H9 (cell line): ENCODE results near the gene DLGAP4. TPM values are rescaled to one million over a fixed set of nuclear protein-coding genes. Genes with fewer than 3 reads are reported as not detected.

Experiments used
- DNase-seq: peaks from one replicate; pipeline ENCODE4 v3.0.0-alpha.2; 2017
- H2AFZ ChIP-seq: one replicate; pipeline ENCODE4 v1.6.1; 2013; ENCODE audit warnings: mild to moderate bottlenecking, low read length, control low read depth, moderate library complexity
- H2AK5ac ChIP-seq: 2 replicates; pipeline ENCODE4 v1.6.1; 2013; ENCODE audit warnings: low read length, control low read depth, mixed read lengths; ENCODE audit not compliant: insufficient read length
- H2BK120ac ChIP-seq: one replicate; pipeline ENCODE4 v1.6.1; 2013; ENCODE audit warnings: low read depth, mild to moderate bottlenecking, low read length, control low read depth, inconsistent platforms; ENCODE audit not compliant: poor library complexity, severe bottlenecking
- H2BK12ac ChIP-seq: 2 replicates; pipeline ENCODE4 v1.6.1; 2013; ENCODE audit warnings: low read length, control low read depth, mixed read lengths, low read depth; ENCODE audit not compliant: insufficient read length
- H2BK15ac ChIP-seq: 2 replicates; pipeline ENCODE4 v1.6.1; 2013; ENCODE audit warnings: low read depth, low read length, control low read depth
- H2BK20ac ChIP-seq: one replicate; pipeline ENCODE4 v1.6.1; 2013; ENCODE audit warnings: low read depth, mild to moderate bottlenecking, low read length, control low read depth, inconsistent platforms; ENCODE audit not compliant: poor library complexity, severe bottlenecking
- H2BK5ac ChIP-seq: 2 replicates; pipeline ENCODE4 v1.6.1; 2013; ENCODE audit warnings: low read length, control low read depth, mixed read lengths; ENCODE audit not compliant: insufficient read length
- H3K14ac ChIP-seq: 2 replicates; pipeline ENCODE4 v1.6.1; 2013; ENCODE audit warnings: low read length, control low read depth; ENCODE audit not compliant: insufficient read depth
- H3K18ac ChIP-seq: 2 replicates; pipeline ENCODE4 v1.6.1; 2013; ENCODE audit warnings: low read depth, mild to moderate bottlenecking, mixed read lengths, low read length, control low read depth; ENCODE audit not compliant: insufficient read length
- H3K23ac ChIP-seq: 2 replicates; pipeline ENCODE4 v1.6.1; 2013; ENCODE audit warnings: low read length, control low read depth, mixed read lengths, low read depth; ENCODE audit not compliant: insufficient read length
- H3K23me2 ChIP-seq: 2 replicates; pipeline ENCODE4 v1.6.1; 2013; ENCODE audit warnings: low read depth, mild to moderate bottlenecking, mixed read lengths, low read length, control low read depth; ENCODE audit not compliant: insufficient read length, poor library complexity, severe bottlenecking
- H3K27ac ChIP-seq: 2 replicates; pipeline ENCODE4 v1.5.1; 2013; ENCODE audit warnings: low read length, control low read depth, mixed read lengths, low read depth; ENCODE audit not compliant: insufficient read length
- H3K27me3 ChIP-seq: 2 replicates; pipeline ENCODE4 v1.6.1; 2013; ENCODE audit warnings: low read length, control low read depth, inconsistent platforms; ENCODE audit not compliant: insufficient read depth
- H3K4ac ChIP-seq: 2 replicates; pipeline ENCODE4 v1.6.1; 2013; ENCODE audit warnings: low read depth, mild to moderate bottlenecking, control low read depth, inconsistent platforms, low read length, moderate library complexity
- H3K4me1 ChIP-seq: 2 replicates; pipeline ENCODE4 v1.6.1; 2013; ENCODE audit warnings: low read length, control low read depth, inconsistent platforms; ENCODE audit not compliant: insufficient read depth
- H3K4me2 ChIP-seq: 2 replicates; pipeline ENCODE4 v1.6.1; 2013; ENCODE audit warnings: low read length, control low read depth, mixed read lengths; ENCODE audit not compliant: insufficient read length, insufficient read depth
- H3K56ac ChIP-seq: 2 replicates; pipeline ENCODE4 v1.6.1; 2013; ENCODE audit warnings: low read depth, mild to moderate bottlenecking, mixed read lengths, low read length, control low read depth; ENCODE audit not compliant: insufficient read length
- H3K79me1 ChIP-seq: 2 replicates; pipeline ENCODE4 v1.6.1; 2013; ENCODE audit warnings: low read depth, mild to moderate bottlenecking, moderate library complexity, low read length, control low read depth, inconsistent platforms; ENCODE audit not compliant: insufficient read depth, poor library complexity, severe bottlenecking
- H3K79me2 ChIP-seq: 2 replicates; pipeline ENCODE4 v1.6.1; 2013; ENCODE audit warnings: low read length, control low read depth, inconsistent platforms; ENCODE audit not compliant: insufficient read depth
- H3K9ac ChIP-seq: 2 replicates; pipeline ENCODE4 v1.6.1; 2013; ENCODE audit warnings: low read length, control low read depth, mixed read lengths; ENCODE audit not compliant: insufficient read length; ENCODE audit errors: extremely low read depth
- H3K9me3 ChIP-seq: one replicate; pipeline ENCODE4 v1.6.1; 2013; ENCODE audit warnings: low read depth, low read length, inconsistent platforms; ENCODE audit not compliant: control insufficient read depth
- H3T11ph ChIP-seq: one replicate; pipeline ENCODE4 v1.6.1; 2013; ENCODE audit warnings: mild to moderate bottlenecking, low read length, control low read depth, inconsistent platforms
- H4K20me1 ChIP-seq: one replicate; pipeline ENCODE4 v1.6.1; 2013; ENCODE audit not compliant: control insufficient read depth, insufficient read length, insufficient read depth
- H4K5ac ChIP-seq: 2 replicates; pipeline ENCODE4 v1.6.1; 2013; ENCODE audit warnings: low read depth, mild to moderate bottlenecking, mixed read lengths, low read length, control low read depth; ENCODE audit not compliant: insufficient read length
- H4K8ac ChIP-seq: replicated peaks from 2 replicates; pipeline ENCODE4 v1.6.1; 2013; ENCODE audit warnings: low read length, control low read depth, mixed read lengths, low read depth; ENCODE audit not compliant: insufficient read length
- H4K91ac ChIP-seq: 2 replicates; pipeline ENCODE4 v1.6.1; 2013; ENCODE audit warnings: low read depth, mild to moderate bottlenecking, moderate library complexity, mixed read lengths, low read length, control low read depth; ENCODE audit not compliant: insufficient read length
- H3K27ac Mint-ChIP-seq, 3 experiments: 2 replicates in 2 of 3; 3 replicates in 1 of 3; pipeline ENCODE4 v1.8.0; 2020 to 2021; ENCODE audit warnings: mixed read lengths in 3 of 3, mild to moderate bottlenecking in 1 of 3, moderate library complexity in 1 of 3
- H3K27me3 Mint-ChIP-seq: 2 replicates; pipeline ENCODE4 v1.8.0; 2021; ENCODE audit warnings: low read depth, mild to moderate bottlenecking, moderate library complexity, mixed read lengths
- H3K36me3 Mint-ChIP-seq, 3 experiments: 2 replicates in 2 of 3; 3 replicates in 1 of 3; pipeline ENCODE4 v1.8.0; 2020 to 2021; ENCODE audit warnings: low read depth in 3 of 3, mixed read lengths in 3 of 3; ENCODE audit not compliant: insufficient read depth in 1 of 3
- H3K4me1 Mint-ChIP-seq, 2 experiments: 2 replicates each; pipeline ENCODE4 v1.8.0; 2020; ENCODE audit warnings: mixed read lengths in 2 of 2
- H3K4me3 Mint-ChIP-seq, 2 experiments: 2 replicates in 1 of 2; 3 replicates in 1 of 2; pipeline ENCODE4 v1.8.0; 2020 to 2021; ENCODE audit warnings: mild to moderate bottlenecking in 2 of 2, mixed read lengths in 2 of 2, moderate library complexity in 1 of 2
- H3K9me3 Mint-ChIP-seq, 2 experiments: 2 replicates in 1 of 2; 3 replicates in 1 of 2; pipeline ENCODE4 v1.8.0; 2020; ENCODE audit warnings: mild to moderate bottlenecking in 2 of 2, mixed read lengths in 2 of 2, moderate library complexity in 1 of 2
- CTCF ChIP-seq: fragments of 200-600 bp; sonication (generic); conservative IDR thresholded peaks from 3 replicates; pipeline ENCODE4 v1.8.0; 2021; ENCODE audit warnings: antibody characterized with exemption, mild to moderate bottlenecking
- WGBS: extraction: QIAGEN DNeasy Blood & Tissue Kit; methylation state at CpG from one replicate; pipeline ENCODE4 v1.1.7; 2013; ENCODE audit warnings: missing lambda C conversion rate, low lambda C conversion rate, mixed read lengths; ENCODE audit not compliant: insufficient read length; ENCODE audit errors: extremely low coverage; 5-methylcytosine and 5-hydroxymethylcytosine counted together
- total RNA-seq: library from RNA; stranded (reverse); gene quantifications from 2 replicates; pipeline ENCODE4 v1.2.1, GENCODE V29; 2021

The DLGAP4 gene
- total RNA-seq, 1 experiment from 2014 or later, result 48.0 TPM

GRCh38 chr20:36361406-36361805 is 55.3 kb downstream of the DLGAP4 start:
- Histone ChIP-seq H3K23me2 (no peaks in the 10 kb centered on the region), H2BK5ac (no peak overlapping the region), H3K27me3 (no peaks in the 10 kb centered on the region), H3K9ac (no peak overlapping the region), H3K56ac (no peak overlapping the region), H2BK15ac (no peak overlapping the region), H2BK120ac (no peak overlapping the region), H3K23ac (no peak overlapping the region), H4K91ac (no peak overlapping the region), H3K4me2 (no peak overlapping the region), H3T11ph (no peak overlapping the region), H2BK12ac (no peak overlapping the region), H3K9me3 (no peaks in the 10 kb centered on the region), H2AFZ (no peak overlapping the region), H3K79me1 (no peaks in the 10 kb centered on the region), H2AK5ac (no peak overlapping the region), H4K5ac (no peak overlapping the region), H3K4me1 (no peaks in the 10 kb centered on the region), H2BK20ac (no peak overlapping the region), H4K20me1 (no peaks in the 10 kb centered on the region), H3K27ac (no peak overlapping the region), H3K14ac (no peak overlapping the region), H3K4ac (no peak overlapping the region), H3K18ac (no peak overlapping the region), H4K8ac (no peak overlapping the region), H3K79me2 (no peaks in the 10 kb centered on the region)
- H3K9me3 Mint-ChIP-seq, result no peaks in the 10 kb centered on the region
- H3K27ac Mint-ChIP-seq, result peak overlapping the region in 1 of 3 experiments; percentile 74; a peak in 2 of 7 replicates
- peaks cover 3% of the 10 kb centered on the region; the same call in 1 of the 2 replicates for H3K27me3 Mint-ChIP-seq
- H3K4me1 Mint-ChIP-seq, result peaks cover 9% of the 10 kb centered on the region in 2 experiments
- no peak for TF ChIP-seq CTCF
- no peaks in the 10 kb centered on the region; a peak in 1 of 7 replicates for H3K36me3 Mint-ChIP-seq
- no peak overlapping the region for H3K4me3 Mint-ChIP-seq
- DNase-seq, result no peak
- no CpG with 5 or more reads among the region's 9 CpGs for WGBS
